GM12801 (cell line): ENCODE data around the gene SYCP1.

Experiments
- TF ChIP-seq, protein P1 (sequence below): IDR thresholded peaks from one replicate; pipeline ENCODE4 v1.5.1; 2011; ENCODE audit warnings: control low read depth; ENCODE audit not compliant: insufficient read length; ENCODE audit errors: extremely low read depth

The SYCP1 gene

DNA sequence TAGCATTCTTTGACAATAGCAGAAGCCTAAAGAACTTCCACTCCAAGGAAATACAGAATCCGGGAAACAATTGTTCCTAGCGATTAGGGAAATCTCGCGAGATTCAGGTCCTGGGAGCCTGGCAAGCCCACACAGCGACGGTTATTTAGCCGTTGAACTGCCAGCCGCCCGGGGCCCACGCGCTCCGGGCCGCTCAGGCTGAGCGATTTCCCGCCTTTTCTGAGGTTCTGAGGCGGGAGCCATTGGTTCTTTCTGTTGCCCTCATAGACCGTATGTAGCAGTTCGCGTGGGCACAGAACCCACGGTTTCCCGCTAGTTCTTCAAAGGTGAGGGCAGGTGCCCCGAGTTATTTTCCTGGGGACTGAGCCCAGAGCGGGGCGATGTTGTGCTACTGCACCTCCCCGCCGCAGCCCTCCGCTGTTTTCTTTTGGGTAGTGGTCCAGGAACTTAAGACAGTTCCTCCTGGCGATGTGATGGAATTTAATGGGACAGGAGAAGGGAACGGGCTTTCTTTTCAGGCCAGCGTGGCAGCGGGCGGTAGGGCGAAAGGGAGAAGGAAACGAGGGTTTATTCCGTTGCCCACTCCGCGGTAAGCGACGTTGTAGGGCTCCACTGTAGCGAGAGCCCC lies at the start of gene SYCP1:
SYCP1 (plus strand) TSS at position 171 of the 628 bp plus-strand sequence. CDS start 602 bp downstream, outside the sequence.
- TF ChIP-seq, protein P1, sequence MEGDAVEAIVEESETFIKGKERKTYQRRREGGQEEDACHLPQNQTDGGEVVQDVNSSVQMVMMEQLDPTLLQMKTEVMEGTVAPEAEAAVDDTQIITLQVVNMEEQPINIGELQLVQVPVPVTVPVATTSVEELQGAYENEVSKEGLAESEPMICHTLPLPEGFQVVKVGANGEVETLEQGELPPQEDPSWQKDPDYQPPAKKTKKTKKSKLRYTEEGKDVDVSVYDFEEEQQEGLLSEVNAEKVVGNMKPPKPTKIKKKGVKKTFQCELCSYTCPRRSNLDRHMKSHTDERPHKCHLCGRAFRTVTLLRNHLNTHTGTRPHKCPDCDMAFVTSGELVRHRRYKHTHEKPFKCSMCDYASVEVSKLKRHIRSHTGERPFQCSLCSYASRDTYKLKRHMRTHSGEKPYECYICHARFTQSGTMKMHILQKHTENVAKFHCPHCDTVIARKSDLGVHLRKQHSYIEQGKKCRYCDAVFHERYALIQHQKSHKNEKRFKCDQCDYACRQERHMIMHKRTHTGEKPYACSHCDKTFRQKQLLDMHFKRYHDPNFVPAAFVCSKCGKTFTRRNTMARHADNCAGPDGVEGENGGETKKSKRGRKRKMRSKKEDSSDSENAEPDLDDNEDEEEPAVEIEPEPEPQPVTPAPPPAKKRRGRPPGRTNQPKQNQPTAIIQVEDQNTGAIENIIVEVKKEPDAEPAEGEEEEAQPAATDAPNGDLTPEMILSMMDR: no peak

DNA sequence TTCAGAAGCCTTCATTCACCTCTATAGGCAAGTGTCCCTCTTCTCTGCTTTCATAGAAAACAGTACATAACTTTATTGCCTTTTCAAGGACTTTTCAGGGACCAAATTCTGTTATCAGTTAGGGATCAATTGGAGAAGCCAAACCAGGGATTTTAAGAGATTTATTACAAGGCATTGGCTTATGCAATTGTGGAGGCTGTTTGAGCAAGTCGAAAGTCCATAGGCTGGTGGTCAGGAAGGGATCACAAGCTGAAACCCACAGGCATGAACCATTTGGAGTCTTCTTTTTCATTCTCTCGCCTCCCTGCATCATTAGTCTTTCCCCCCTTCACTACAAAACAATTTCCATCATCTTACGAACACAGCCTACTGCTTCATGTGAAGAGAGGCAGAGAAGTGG lies 34.8 kb upstream of the SYCP1 start:
- TF ChIP-seq, protein P1: no peak

DNA sequence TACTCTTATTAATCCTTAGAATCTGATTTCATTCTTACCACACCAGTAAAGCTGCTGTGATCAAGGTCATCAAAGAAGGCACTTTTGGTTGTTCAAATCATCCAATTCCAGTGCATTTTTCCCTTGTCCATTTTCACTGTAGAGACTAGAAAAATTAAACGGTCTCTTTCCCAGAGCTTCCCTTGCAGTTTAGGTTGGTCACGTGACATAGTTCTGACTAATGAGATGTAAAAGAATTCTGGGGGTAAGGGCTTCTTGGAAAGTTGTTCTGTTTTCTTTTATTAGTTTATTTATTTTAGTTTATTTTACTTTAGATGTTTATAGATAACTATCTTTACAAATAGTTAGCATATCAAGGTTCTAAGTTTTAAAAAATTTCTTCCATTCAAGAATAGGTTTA lies 34.3 kb upstream of the SYCP1 start:
- TF ChIP-seq, protein P1: no peak

GRCh38 chr1:114821978-114822377 lies 32.7 kb upstream of the SYCP1 start:
- TF ChIP-seq, protein P1: no peak

DNA sequence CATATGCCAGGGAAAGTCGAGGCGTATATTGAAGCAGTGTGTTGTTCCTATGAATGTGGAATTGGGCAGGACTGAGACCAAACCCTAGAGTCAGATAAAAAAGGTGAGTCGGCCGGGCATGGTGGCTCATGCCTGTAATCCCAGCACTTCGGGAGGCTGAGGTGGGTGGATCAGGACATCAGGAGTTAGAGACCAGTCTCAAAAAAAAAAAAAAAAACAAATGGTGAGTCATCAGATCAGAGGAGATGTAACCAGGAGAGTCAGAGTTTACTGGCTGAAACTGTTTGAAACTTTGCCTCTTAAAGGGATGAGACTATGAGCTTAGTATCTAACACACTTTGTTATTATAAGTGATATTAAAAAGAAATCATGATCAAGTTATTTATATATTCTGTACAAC lies 26.4 kb upstream of the SYCP1 start:
- TF ChIP-seq, protein P1: no peak

- TF ChIP-seq, protein P1: no peak
Measured at GRCh38 chr1:114831276-114831994, 23.2 kb upstream of the SYCP1 start.

GRCh38 chr1:114832057-114832456 lies 22.6 kb upstream of the SYCP1 start:
- TF ChIP-seq, protein P1: no peak
